ENCODE results near the gene VSTM2L.

VSTM2L gene

DNA sequence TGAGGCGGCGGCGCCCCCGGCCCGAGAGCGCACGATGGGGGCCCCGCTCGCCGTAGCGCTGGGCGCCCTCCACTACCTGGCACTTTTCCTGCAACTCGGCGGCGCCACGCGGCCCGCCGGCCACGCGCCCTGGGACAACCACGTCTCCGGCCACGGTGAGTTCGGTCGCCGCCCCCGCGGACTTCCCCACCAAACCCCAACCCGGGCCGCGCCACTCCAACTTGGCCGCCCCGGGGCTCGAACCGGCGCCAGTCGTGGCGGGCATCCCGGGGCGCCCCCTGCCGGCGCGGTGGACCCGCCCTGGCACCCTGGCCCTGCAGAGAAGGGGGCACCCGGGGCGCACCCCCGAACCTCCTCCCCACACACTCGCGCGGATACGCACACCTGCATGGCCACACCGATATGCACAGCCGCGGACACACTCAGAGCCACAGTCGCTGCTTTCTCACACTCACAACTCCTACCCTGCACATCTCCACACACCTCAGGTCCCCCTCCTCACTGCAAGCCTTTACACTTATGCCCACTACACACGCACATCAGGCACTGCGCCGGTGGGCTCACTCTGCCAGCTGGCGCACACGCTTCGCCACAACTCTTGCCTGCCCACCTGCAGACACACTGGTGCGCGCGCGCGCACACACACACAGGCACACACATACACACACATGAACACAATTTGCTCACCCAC, 535 bp downstream of the VSTM2L start:
- no peak for TF ChIP-seq TAF1 (IDR thresholded peaks at IDR 0.05; ENCODE audit: low read depth)

DNA sequence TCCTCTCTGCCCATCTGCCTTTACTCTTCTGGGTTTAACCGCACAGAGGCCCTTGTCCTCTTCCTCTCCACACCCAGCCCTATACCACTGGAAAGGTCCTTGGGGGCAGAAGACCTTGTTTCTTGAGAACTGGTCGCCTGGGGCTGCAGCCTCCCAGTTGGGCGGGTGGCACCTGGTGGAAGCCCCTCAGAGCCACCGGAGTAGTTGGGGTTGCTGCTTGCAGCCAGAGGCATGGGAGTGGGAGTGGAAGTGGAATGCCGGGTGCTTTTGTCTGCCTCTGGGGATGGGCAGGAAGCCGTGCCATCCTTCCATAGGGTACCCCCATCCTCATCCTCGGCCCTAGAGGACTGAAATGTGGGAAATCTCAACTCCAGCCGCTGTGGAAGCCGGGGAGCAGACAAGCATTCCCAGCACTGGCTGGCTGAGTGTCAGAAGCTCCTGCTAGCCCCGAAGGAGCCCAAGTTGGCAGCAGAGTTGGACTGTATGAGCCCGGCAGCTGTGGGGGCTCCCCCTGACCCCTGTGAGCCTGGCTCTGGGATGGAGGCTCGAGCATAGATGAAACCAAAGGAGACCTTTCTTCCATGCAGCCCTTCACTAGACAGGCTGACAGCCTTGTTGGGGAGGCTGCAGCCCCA, 1.2 kb downstream of the VSTM2L start:
- TF ChIP-seq CEBPB (IDR thresholded peaks at IDR 0.05) (no peak), CREB1 (IDR thresholded peaks at IDR 0.05; ENCODE audit: low read depth) (no peak), EP300 (IDR thresholded peaks at IDR 0.05; ENCODE audit: borderline replicate concordance) (no peak), NFIC (IDR thresholded peaks at IDR 0.05) (no peak)
- TF ChIP-seq, protein P1, sequence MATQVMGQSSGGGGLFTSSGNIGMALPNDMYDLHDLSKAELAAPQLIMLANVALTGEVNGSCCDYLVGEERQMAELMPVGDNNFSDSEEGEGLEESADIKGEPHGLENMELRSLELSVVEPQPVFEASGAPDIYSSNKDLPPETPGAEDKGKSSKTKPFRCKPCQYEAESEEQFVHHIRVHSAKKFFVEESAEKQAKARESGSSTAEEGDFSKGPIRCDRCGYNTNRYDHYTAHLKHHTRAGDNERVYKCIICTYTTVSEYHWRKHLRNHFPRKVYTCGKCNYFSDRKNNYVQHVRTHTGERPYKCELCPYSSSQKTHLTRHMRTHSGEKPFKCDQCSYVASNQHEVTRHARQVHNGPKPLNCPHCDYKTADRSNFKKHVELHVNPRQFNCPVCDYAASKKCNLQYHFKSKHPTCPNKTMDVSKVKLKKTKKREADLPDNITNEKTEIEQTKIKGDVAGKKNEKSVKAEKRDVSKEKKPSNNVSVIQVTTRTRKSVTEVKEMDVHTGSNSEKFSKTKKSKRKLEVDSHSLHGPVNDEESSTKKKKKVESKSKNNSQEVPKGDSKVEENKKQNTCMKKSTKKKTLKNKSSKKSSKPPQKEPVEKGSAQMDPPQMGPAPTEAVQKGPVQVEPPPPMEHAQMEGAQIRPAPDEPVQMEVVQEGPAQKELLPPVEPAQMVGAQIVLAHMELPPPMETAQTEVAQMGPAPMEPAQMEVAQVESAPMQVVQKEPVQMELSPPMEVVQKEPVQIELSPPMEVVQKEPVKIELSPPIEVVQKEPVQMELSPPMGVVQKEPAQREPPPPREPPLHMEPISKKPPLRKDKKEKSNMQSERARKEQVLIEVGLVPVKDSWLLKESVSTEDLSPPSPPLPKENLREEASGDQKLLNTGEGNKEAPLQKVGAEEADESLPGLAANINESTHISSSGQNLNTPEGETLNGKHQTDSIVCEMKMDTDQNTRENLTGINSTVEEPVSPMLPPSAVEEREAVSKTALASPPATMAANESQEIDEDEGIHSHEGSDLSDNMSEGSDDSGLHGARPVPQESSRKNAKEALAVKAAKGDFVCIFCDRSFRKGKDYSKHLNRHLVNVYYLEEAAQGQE (IDR thresholded peaks at IDR 0.05; ENCODE audit: low read depth): no peak

DNA sequence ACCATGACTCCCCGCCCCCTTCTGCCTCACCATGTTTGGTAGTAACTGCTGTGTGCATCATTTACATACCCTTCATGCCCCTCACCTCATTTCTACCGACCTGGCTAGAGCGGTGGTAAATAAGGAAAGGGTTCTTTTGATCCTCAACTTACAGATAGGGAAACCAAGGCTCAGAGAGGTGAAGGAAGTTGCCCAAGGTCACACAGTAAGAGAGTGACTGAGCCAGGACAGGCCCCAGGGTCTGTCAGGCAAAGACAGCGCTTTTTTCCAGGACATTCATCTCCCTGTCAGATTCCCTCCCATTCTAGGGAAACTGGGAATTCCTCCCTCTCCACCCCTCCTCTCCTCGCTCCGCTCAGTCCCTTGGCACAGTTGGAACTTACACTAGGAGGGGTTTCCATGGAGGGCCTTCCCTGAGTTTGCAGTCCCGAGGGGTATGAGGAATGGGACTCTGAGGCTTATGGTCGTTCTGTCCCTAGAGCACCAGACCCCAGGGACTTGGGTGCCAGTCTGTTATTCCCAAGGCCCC, 2.0 kb downstream of the VSTM2L start:
- TF ChIP-seq, protein P2, sequence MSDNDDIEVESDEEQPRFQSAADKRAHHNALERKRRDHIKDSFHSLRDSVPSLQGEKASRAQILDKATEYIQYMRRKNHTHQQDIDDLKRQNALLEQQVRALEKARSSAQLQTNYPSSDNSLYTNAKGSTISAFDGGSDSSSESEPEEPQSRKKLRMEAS (IDR thresholded peaks at IDR 0.05): no peak

DNA sequence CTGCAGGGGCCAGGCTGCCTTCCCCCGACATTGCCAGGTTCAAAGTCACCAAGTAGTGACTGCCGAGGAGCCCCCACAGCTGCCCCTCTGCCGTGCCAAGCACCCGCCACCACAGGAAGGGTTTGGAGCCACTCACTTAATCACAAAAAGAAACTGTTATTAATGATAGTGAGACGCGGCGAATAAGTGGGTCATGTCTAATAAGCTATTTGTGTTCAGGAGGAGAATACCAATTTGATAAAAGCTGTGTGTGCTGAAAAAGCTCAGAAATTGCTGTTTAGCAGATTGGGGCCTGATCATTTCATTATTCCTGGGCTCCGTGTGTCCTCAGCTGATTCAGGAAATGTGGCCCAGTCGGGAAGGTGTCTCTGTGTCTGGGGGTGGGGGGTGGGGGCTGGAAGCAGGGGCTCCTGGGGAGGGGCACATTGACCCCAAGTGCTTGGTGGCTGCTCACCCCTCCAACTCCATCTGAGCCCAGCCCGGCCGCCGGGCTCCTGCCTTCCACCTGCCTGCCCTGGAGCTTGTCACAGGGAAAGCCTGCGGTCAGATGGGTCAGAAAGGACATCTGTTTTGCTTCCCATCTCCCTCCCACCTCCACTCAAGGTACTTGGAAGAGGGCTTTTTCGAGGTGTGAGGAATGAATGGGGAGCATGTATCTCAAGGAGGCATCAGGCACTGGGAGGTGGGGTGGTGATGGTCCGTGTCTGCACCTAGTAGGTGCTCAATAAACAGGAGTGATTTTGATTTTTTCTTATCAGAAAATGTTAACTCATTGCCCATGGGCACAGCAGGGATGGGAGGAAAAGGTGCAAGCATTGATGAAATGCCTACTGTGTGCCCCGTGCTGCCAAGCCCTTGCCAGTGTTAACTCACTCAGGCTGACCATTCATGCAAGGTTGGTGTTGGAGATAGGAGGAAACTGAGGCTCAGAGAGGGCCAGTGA, 3.0 kb downstream of the VSTM2L start:
- TF ChIP-seq ZBTB7A (IDR thresholded peaks at IDR 0.05; ENCODE audit: low read depth): no peak
- TF ChIP-seq RAD21 (IDR thresholded peaks at IDR 0.05; ENCODE audit: low read depth): no peak
- no peak for TF ChIP-seq NFIC (IDR thresholded peaks at IDR 0.05)
- TF ChIP-seq, protein P1 (IDR thresholded peaks at IDR 0.05; ENCODE audit: low read depth): no peak
- TF ChIP-seq, protein P2 (IDR thresholded peaks at IDR 0.05): no peak
- TF ChIP-seq, protein P3, sequence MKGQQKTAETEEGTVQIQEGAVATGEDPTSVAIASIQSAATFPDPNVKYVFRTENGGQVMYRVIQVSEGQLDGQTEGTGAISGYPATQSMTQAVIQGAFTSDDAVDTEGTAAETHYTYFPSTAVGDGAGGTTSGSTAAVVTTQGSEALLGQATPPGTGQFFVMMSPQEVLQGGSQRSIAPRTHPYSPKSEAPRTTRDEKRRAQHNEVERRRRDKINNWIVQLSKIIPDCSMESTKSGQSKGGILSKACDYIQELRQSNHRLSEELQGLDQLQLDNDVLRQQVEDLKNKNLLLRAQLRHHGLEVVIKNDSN (IDR thresholded peaks at IDR 0.05): no peak
- no peak for TF ChIP-seq CEBPB (IDR thresholded peaks at IDR 0.05)
- no peak for TF ChIP-seq FOXM1 (IDR thresholded peaks at IDR 0.05; ENCODE audit: borderline replicate concordance, low read depth)
- TF ChIP-seq YY1 (IDR thresholded peaks at IDR 0.05; ENCODE audit: low read depth): no peak
- TF ChIP-seq TEAD4 (IDR thresholded peaks at IDR 0.05): no peak
- no peak for TF ChIP-seq CREB1 (IDR thresholded peaks at IDR 0.05; ENCODE audit: low read depth)
- TF ChIP-seq TCF12 (IDR thresholded peaks at IDR 0.05; ENCODE audit: low read depth): no peak

DNA sequence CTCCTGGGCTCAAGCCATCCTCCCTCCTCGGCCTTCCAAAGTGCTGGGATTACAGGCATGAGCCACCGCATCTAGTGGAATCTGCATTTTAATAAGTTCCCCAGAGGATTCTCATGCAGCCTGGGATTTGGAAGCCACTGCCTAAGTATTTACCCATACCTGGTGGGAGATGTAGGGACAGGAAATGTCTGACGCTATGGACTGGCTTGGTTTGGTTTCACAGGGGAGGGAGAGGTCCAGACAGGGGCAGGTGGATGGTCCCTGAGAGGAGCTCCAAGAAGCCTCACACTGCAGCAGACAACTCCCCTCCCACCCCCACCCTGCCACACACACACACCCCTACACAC, 4.4 kb downstream of the VSTM2L start:
- TF ChIP-seq, protein P3 (IDR thresholded peaks at IDR 0.05): no peak
- TF ChIP-seq YY1 (IDR thresholded peaks at IDR 0.05; ENCODE audit: low read depth) (no peak), ZBTB7A (IDR thresholded peaks at IDR 0.05; ENCODE audit: low read depth) (no peak), CEBPB (IDR thresholded peaks at IDR 0.05) (no peak), EP300 (IDR thresholded peaks at IDR 0.05; ENCODE audit: borderline replicate concordance) (no peak), TAF1 (IDR thresholded peaks at IDR 0.05; ENCODE audit: low read depth) (no peak), EGR1 (IDR thresholded peaks at IDR 0.05) (no peak), CREB1 (IDR thresholded peaks at IDR 0.05; ENCODE audit: low read depth) (no peak)

Data from Ishikawa (cell line).